ENCODE measurements around the gene MRPS14.
A peak's percentile ranks its signal among the peaks of the same experiment; 100 is the strongest.
"Not testable (repeated sequence)": the region's sequence is repeated elsewhere in the genome, so short reads cannot be mapped to it uniquely, and the experiment has no call there.

MRPS14 gene

GRCh38 chr1:175023043-175023921, at the start of gene MRPS14:
MRPS14 (minus strand) TSS chr1:175023425; CDS start chr1:175023408, 17 bp downstream.
- peak; percentile 95 for DNase-seq (ENCODE audit: low spot score)

DNA sequence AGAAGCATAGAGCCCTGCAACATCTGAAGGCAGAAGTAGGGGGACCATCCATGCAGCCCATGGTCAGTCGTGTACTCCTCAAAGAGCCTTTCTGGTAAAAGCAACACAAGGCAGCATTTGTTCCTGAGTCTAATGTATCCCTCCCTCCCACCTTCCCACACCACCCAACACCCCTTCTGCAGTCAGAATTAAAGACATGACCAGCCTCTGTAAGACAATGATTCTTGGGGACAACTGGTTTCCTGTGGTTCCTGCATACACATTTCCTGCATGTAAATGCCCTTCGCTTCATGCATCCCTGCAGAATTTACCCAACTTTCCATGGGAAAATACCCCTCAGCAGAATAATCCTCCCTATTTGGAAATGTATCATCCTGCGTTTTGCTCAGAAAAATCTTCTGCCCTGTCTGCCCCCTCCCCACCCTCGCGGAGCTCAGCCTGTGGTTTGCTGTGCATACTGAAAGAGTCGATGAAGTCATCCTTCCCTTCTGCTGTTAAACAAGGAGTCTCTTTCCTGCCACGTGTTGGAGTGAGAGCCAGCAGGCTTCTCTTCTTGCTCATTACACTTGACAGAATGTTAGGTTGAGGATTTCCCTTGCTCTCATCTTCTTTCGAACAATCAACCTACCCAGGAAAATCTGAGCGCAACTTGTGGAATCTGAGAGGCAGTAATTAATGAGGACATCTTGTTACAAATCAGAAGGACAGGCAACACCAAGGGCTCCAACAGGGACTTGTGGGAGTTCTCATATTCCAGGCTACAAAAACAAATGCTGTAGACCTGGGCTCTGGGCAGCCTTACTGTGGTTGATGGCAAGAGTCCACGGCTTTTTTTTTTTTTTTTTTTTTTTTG, 49.1 kb upstream of the MRPS14 start:
- DNase-seq (ENCODE audit: low spot score): no peak

DNA sequence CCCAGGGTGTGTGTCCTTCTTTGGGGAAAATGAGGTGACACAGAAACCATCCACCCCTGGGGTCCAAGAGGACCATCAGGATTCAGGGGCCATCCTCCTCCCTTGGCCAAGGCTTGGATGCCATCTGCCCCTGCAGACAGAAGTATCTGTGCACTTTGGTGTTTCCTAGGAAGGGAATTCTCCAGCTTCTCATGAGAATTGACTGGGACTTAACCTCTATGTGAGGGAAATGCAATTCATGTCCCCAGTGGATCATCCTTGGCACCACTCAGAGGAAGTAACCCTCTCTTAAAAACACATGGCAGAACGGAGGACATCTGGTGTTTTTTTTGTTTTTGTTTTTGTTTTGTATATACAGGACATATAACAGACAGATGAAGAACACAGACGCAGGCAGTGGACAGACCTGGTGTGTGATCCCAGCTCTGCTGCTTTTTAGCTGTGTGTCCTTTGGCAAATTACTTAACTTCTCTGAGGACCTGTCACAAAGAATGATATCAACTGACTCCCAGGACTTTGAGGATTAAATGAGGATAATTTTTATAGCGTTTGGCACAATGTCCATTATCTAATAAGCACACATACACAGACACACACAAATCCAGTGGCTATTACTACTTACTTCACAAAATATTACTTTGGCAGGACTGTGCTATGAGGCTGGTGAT, 48.2 kb upstream of the MRPS14 start:
- DNase-seq (ENCODE audit: low spot score): no peak

DNA sequence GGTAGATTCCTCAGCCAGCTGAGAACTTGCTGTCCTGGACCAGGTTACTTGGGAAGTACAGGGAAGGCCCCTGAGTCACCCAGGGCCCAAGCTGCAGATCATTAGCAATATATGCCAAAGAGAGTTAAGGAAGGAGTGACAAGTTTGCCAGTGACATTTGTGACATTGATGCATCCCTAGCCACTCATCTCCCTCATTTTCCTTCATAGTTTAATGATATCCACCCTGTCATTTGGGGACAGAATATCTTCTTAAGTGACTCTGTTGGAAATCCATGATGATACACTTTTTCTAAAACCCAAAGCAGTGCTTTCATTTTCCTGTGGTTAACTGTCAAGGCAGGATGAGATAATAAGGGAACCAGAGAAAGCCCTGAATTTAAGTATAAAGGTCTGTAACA, 47.6 kb upstream of the MRPS14 start:
- DNase-seq (ENCODE audit: low spot score): no peak

DNA sequence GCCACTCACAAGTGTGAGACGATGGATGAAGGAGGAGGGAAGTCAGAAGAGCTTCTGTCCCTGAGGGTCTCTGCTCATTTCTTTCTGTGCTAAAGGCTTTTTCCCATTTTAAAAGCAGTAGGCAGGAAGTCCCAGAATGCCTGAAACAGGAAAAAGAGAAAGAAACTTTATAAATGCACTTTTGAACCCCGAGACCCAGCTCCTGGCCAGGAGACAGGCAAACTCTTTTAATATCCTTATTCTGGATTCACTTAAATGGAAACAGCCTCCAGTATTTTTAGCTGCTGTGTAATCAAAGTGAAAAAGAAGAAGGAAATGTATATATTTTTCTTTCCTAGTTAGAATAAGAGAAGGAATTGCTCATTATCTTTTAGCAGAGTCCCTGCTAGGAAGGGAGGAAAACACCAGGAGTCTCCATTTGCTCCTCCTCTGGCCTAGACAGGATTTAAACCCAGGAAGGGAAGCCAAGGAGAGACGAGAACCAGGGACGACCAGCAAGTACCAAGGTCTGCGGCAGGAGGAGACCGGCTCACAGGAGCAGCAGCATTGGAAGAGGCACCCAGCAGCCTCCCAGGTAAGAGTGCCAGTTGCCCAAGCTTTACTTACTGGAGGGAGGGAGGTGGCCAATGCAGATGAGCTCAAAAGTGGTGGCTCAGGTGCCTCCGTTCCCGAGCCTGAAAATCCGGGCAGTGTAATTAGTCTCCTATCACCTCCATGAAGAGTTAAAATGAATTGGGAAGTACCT, 44.3 kb upstream of the MRPS14 start, which contains the start of gene TNN:
TNN (plus strand) TSS at position 472 of the 745 bp plus-strand sequence. CDS start 9,586 bp downstream, outside the sequence.
- no peak for DNase-seq (ENCODE audit: low spot score)

DNA sequence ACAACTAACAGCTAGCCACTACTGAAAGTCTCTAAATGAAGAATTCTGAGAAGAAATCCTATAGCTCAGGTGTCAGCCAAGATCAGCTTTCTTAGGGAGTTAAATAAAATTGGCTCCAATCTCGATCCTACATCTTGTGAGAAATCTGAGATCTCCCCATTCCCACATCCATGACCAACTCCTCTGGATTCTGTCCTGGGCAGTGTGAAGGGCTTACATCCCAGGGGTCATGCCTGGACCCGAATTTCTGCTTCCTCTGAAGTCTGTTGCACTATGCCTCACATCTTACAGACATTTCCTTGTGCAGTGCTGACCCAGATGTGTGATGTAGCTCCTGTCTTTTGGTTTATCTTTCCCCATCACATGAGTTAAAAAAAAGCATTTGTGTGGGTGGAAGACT, 39.6 kb upstream of the MRPS14 start:
- DNase-seq (ENCODE audit: low spot score): no peak

DNA sequence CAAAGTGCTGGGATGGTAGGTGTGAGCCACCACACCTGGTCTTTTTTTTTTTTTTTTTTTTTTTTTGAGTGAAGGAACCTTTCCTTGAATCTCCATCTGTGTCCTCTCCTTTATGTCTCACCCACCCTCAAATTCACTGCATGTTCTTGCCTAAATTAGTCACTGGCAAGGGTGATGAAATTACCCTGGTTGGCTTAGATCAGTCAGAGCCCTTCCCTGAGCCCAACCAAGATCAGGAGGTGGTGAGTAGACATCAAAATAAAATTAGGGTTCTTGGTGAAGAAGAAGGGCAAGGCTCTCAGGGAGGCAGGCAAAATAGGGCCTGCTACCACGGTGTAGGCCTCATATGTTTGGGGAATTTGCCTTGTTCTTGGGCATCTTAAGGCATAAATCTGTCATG, 39.1 kb upstream of the MRPS14 start:
- no peak for DNase-seq (ENCODE audit: low spot score)

GRCh38 chr1:175054736-175055135, 31.5 kb upstream of the MRPS14 start:
- no peak for DNase-seq (ENCODE audit: low spot score)

- no peak for DNase-seq (ENCODE audit: low spot score)
Measured at GRCh38 chr1:175050992-175051391, 27.8 kb upstream of the MRPS14 start.

DNA sequence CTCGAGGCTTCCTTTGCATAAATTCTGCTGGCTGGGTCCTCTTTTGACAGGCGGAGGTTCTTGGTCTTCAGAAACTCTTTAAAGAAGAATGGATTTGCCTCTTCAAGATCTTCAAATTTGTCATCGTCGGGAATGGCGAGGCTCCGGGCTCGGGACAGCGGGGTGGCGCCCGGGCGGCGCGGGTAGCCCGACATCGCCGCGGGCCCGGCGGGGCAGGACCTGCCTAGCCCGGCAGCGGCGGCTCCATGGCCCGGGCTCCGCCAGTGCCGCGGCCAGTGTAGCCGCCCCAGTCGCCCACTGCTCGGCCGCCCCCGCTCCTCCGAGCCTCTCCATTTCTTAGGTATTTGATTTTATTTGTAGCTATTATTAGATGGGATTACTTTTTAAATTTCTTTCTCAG, 22.3 kb upstream of the MRPS14 start:
- no peak for DNase-seq (ENCODE audit: low spot score)

DNA sequence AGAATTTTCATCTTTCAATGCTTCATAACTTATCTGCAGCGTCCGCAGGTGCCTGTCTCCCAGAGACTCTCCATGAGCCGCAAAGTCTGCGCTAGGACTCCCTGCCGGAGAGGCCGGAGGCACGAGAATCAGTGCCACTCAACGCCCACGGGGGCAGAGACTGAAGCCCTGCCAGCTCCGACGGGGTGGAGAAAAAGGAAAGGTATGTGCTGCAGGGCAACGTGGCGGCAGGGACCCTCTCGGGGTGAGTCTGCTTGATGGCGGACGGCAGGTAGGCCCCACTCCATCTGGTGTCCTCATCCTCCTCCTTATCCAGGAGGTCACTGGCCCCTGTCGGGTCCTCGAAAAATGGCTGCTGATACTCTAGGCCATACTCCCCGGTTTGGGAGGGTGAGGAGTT, 21.9 kb upstream of the MRPS14 start:
- no peak for DNase-seq (ENCODE audit: low spot score)

DNA sequence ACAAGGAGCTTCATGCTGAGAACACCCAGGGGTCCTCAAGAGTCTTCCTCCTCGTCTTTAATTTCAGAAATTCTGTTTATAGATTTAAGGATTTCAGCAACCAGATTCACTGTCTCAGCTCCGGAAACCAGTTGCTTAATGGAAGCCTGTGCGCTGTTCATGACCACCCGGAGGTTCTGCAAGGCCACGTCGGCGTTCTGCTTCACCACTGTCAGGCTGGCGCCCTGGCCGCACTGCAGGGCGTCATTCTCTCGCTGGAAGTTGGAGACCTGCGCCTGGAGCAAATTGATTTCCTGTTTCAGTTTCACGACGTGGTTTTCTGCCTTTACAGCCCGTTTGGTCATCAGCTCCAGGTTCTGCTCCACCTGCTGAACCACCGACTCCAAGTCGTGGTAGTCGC, 21.4 kb upstream of the MRPS14 start:
- DNase-seq (ENCODE audit: low spot score): not testable (repeated sequence)

- no peak for DNase-seq (ENCODE audit: low spot score)
Measured at GRCh38 chr1:175043824-175044223, 20.6 kb upstream of the MRPS14 start.

DNA sequence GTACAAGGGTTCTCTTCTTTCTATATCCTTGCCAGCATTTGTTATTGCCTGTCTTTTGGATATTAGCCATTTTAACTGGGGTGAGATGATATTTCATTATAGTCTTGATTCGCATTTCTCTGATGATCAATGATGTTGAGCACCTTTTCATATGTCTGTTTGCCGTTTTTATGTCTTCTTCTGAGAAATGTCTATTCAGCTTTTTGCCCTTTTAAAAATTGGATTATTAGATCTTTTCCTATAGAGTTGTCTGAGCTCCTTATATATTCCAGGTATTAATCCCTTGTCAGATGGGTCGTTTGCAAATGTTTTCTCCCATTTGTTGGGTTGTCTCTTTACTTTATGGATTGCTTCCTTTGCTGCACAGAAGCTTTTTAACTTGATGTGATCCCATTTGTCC, 19.4 kb upstream of the MRPS14 start:
- no peak for DNase-seq (ENCODE audit: low spot score)

GRCh38 chr1:175040324-175040879, 17.2 kb upstream of the MRPS14 start:
- no peak for DNase-seq (ENCODE audit: low spot score)

GRCh38 chr1:175037416-175037815, 14.2 kb upstream of the MRPS14 start:
- no peak for DNase-seq (ENCODE audit: low spot score)

DNA sequence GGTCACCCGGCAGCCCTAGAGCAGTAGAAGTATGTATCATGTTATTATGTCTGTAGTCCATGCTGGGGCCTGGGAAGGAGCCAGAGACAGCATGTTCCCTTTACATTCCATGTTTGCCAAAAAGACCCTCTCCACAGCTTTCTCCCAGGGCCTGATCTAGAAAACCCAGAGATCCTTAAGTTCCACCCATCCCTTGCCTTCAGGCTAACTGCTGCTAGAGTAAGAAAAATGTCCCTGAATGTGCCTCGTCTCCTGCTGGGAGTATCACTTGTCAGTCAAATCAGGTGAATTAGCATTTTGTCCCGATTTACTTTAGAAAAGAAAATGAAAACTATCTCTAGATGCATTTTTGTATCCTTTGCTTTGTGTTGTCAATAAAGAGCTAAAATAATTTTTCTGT, 13.3 kb upstream of the MRPS14 start:
- no peak for DNase-seq (ENCODE audit: low spot score)

DNA sequence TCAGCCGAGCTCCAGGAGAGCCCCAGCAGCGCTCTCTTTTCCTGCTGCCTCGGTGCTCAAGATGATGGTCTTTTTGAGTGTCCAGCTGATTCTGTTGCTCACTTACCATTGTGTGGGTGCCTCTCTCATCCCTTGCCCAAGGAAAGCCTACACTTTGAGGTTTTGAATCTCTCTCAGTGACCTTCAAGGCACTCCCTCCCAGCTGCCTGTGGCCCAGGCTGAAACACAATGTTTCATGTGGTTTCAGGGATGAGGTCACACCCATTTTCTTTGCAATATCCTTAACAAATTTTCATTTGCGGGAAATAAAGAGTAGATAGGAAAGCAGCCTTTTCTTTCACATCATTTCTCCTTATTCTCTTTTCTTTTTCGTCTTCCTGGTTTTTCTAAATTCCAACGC, 12.6 kb upstream of the MRPS14 start:
- DNase-seq (ENCODE audit: low spot score): no peak

DNA sequence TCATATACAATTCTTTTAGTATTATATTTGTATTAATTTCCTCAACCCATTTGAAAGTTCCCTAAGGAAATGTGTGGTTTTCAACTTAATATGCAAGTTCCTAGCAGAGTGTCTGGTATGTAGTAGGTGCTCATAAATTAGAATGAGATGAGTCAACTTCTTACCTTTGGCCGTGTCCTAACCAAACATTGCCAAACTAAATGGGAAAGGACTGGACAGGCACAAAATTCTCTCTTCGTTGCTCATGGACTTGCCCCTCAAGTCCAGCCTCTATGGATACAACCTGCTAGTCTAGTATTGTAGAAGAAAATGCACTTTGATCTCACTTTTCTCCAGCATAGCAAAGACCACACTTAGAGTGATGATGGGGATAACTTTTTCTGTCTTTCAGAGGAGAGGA, 11.6 kb upstream of the MRPS14 start:
- no peak for DNase-seq (ENCODE audit: low spot score)

DNA sequence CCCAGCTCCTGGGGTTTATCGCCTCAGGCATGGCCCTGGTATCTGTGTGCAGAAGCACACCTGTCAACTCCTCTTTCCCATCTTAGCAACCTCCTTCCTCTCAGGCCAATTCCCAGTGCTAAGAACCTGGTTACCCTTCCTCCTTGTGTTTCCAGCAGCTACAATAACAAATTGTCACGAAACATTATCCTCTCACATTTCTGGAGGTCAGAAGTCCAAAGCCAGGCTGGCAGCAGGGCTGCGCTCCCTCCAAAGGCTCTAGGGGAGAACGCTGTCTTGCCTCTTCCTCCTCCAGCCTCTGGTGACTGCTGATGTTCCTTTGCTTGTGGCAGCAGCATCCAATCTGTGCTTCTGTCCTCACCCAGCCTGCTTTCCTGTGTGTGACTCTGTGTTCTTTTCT, 10.7 kb upstream of the MRPS14 start:
- DNase-seq (ENCODE audit: low spot score): no peak

GRCh38 chr1:175024773-175025172, 1.5 kb upstream of the MRPS14 start:
- DNase-seq (ENCODE audit: low spot score): no peak

DNA sequence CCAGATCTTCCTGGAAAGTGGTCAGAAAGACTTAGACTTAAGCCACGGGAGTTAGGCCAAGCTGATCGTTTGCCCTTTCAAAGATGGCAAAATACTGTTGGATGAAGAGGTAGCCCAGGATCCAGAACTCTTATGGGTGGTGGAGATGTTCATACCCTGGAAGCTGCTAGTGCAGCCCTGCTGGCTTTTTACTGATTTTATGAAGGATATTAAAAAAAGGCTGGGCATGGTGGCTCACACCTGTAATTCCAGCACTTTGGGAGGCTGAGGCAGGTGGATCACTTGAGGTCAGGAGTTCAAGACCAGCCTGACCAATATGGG, 657 bp upstream of the MRPS14 start:
- DNase-seq (ENCODE audit: low spot score): not testable (repeated sequence)

Data from germinal center (tissue), 1 donor.